ENCODE results near the gene ELAVL3.

- TF ChIP-seq CTCF (IDR thresholded peaks at IDR 0.05) (no peak), MXI1 (IDR thresholded peaks at IDR 0.05; ENCODE audit: low read depth, low read length) (no peak), YY1 (IDR thresholded peaks at IDR 0.05; ENCODE audit: low read depth) (no peak)
Measured at GRCh38 chr19:11480715-11481533, at the start of gene ELAVL3.

Measured in SK-N-SH (cell line).